H1 (cell line): ENCODE measurements around the gene SP1. TPM values are rescaled to one million over a fixed set of nuclear protein-coding genes. Genes with fewer than 3 reads are reported as not detected.

Source experiments
- CTCF ChIA-PET: fragments of 300-600 bp; sonication (Branson Sonifier 250); formaldehyde crosslinking; loops from one replicate; lab custom pipeline; 2021; ENCODE audit not compliant: partially characterized antibody; lab: Charles Lee
- POLR2A ChIA-PET: fragments of 300-600 bp; sonication (Branson Sonifier 250); formaldehyde crosslinking; loops from one replicate; lab custom pipeline; 2021; ENCODE audit warnings: inconsistent platforms; ENCODE audit not compliant: partially characterized antibody; lab: Charles Lee
- DNase-seq, 2 experiments: peaks; one replicate each; pipeline versions ENCODE4 v3.0.0 to v3.0.0-alpha.2; 2010 to 2022; ENCODE audit warnings: low spot score in 2 of 2, low read depth in 1 of 2, mixed read lengths in 1 of 2
- FAIRE-seq: peaks from 2 replicates; lab custom pipeline; 2011; peaks lifted over from hg19 to GRCh38; lab: Jason Lieb, UNC
- H2AFZ ChIP-seq: 2 replicates; pipeline ENCODE4 v1.8.1; 2012; ENCODE audit warnings: low read length, inconsistent platforms
- H2AK5ac ChIP-seq: 2 replicates; pipeline ENCODE4 v1.6.1; 2013; ENCODE audit warnings: low read depth, low read length
- H2BK120ac ChIP-seq: replicated peaks from 2 replicates; pipeline ENCODE3; 2013; ENCODE audit warnings: low read depth, low read length, inconsistent platforms
- H2BK12ac ChIP-seq: 2 replicates; pipeline ENCODE4 v1.6.1; 2013; ENCODE audit warnings: low read depth, low read length
- H2BK15ac ChIP-seq: 2 replicates; pipeline ENCODE4 v1.6.1; 2013; ENCODE audit warnings: low read length
- H2BK20ac ChIP-seq: 2 replicates; pipeline ENCODE4 v1.6.1; 2013; ENCODE audit warnings: low read length
- H2BK5ac ChIP-seq: 2 replicates; pipeline ENCODE4 v1.6.1; 2013; ENCODE audit warnings: low read depth, low read length
- H3K14ac ChIP-seq: 2 replicates; pipeline ENCODE4 v1.6.1; 2013; ENCODE audit warnings: inconsistent platforms; ENCODE audit not compliant: insufficient read length
- H3K18ac ChIP-seq: 2 replicates; pipeline ENCODE4 v1.6.1; 2013; ENCODE audit warnings: low read length; ENCODE audit errors: extremely low read depth
- H3K23ac ChIP-seq: 2 replicates; pipeline ENCODE4 v1.6.1; 2013; ENCODE audit warnings: inconsistent platforms; ENCODE audit not compliant: insufficient read length
- H3K23me2 ChIP-seq: 2 replicates; pipeline ENCODE4 v1.6.1; 2013; ENCODE audit warnings: low read depth, low read length
- H3K27ac ChIP-seq: 2 replicates; pipeline ENCODE4 v1.6.1; 2011; ENCODE audit warnings: low read depth, low read length, inconsistent platforms
- H3K27me3 ChIP-seq, 4 experiments: replicated peaks in 1 of 4; 1 replicate in 1 of 4; 2 replicates in 3 of 4; pipeline versions ENCODE4 v1.6.1 to v1.8.1; 2011 to 2013; ENCODE audit warnings: low read length in 3 of 4, mild to moderate bottlenecking in 3 of 4, inconsistent platforms in 2 of 4, mixed read lengths in 2 of 4, moderate library complexity in 1 of 4; ENCODE audit not compliant: control insufficient read depth in 3 of 4, insufficient read depth in 3 of 4; ENCODE audit errors: extremely low read depth in 1 of 4
- H3K36me3 ChIP-seq, 4 experiments: 2 replicates each; pipeline versions ENCODE4 v1.6.1 to v1.8.1; 2011 to 2013; ENCODE audit warnings: mild to moderate bottlenecking in 4 of 4, low read length in 3 of 4, moderate library complexity in 2 of 4, control low read depth in 1 of 4, inconsistent platforms in 1 of 4; ENCODE audit not compliant: insufficient read depth in 4 of 4, control insufficient read depth in 2 of 4
- H3K4ac ChIP-seq: replicated peaks from 2 replicates; pipeline ENCODE3; 2013; ENCODE audit warnings: low read length, low read depth, mixed read lengths, inconsistent platforms; ENCODE audit not compliant: insufficient read length
- H3K4me1 ChIP-seq, 4 experiments: replicated peaks in 1 of 4; 1 replicate in 1 of 4; 2 replicates in 3 of 4; pipeline versions ENCODE4 v1.6.1 to v1.8.1; 2011 to 2013; ENCODE audit warnings: low read length in 3 of 4, inconsistent platforms in 2 of 4, mixed read lengths in 1 of 4; ENCODE audit not compliant: insufficient read depth in 4 of 4, control insufficient read depth in 3 of 4
- H3K4me2 ChIP-seq, 2 experiments: 2 replicates each; pipeline versions ENCODE4 v1.6.1 to v1.8.1; 2011 to 2013; ENCODE audit warnings: low read depth in 2 of 2, low read length in 2 of 2, control low read depth in 1 of 2, inconsistent platforms in 1 of 2, mild to moderate bottlenecking in 1 of 2; ENCODE audit not compliant: insufficient read depth in 1 of 2
- H3K4me3 ChIP-seq, 4 experiments: fragments of 200-600, 300-600 bp in 1 of 4; sonication (generic), shearing (Covaris generic), sonication (Bioruptor Twin) in 1 of 4; 2 replicates each; pipeline versions ENCODE4 v1.5.1 to v1.8.1; 2011 to 2016; ENCODE audit warnings: low read length in 4 of 4, low read depth in 3 of 4, control low read depth in 2 of 4, inconsistent platforms in 2 of 4, mild to moderate bottlenecking in 2 of 4, mixed read lengths in 1 of 4, moderate library complexity in 1 of 4; ENCODE audit not compliant: insufficient read depth in 2 of 4; ENCODE audit errors: extremely low read depth in 1 of 4
- H3K56ac ChIP-seq: replicated peaks from 2 replicates; pipeline ENCODE3; 2013; ENCODE audit warnings: low read depth, mild to moderate bottlenecking, mixed read lengths, low read length, inconsistent platforms; ENCODE audit not compliant: insufficient read length
- H3K79me1 ChIP-seq: 2 replicates; pipeline ENCODE4 v1.6.1; 2013; ENCODE audit warnings: low read depth, low read length, control low read depth
- H3K79me2 ChIP-seq, 2 experiments: 2 replicates each; pipeline versions ENCODE4 v1.6.1 to v1.8.1; 2012 to 2013; ENCODE audit warnings: low read length in 2 of 2, mild to moderate bottlenecking in 2 of 2, inconsistent platforms in 1 of 2; ENCODE audit not compliant: insufficient read depth in 2 of 2, control insufficient read depth in 1 of 2
- H3K9ac ChIP-seq, 4 experiments: replicated peaks in 1 of 4; 1 replicate in 1 of 4; 2 replicates in 3 of 4; pipeline versions ENCODE4 v1.6.1 to v1.8.1; 2011 to 2013; ENCODE audit warnings: low read depth in 3 of 4, low read length in 3 of 4, control low read depth in 2 of 4, mild to moderate bottlenecking in 2 of 4, moderate library complexity in 2 of 4, inconsistent platforms in 1 of 4; ENCODE audit errors: extremely low read depth in 1 of 4
- H3K9me3 ChIP-seq, 2 experiments: 2 replicates each; pipeline versions ENCODE4 v1.6.1 to v1.8.1; 2012 to 2013; ENCODE audit warnings: mild to moderate bottlenecking in 2 of 2, moderate library complexity in 2 of 2, control low read depth in 1 of 2, inconsistent platforms in 1 of 2, low read depth in 1 of 2, low read length in 1 of 2, mixed read lengths in 1 of 2; ENCODE audit not compliant: insufficient read depth in 2 of 2
- H4K20me1 ChIP-seq, 2 experiments: replicated peaks in 1 of 2; 2 replicates each; pipeline versions ENCODE3 to v1.8.1; 2011 to 2013; ENCODE audit warnings: inconsistent platforms in 2 of 2, low read length in 2 of 2, mild to moderate bottlenecking in 1 of 2; ENCODE audit not compliant: insufficient read depth in 2 of 2, control insufficient read depth in 1 of 2
- H4K5ac ChIP-seq: 2 replicates; pipeline ENCODE4 v1.6.1; 2013; ENCODE audit warnings: low read length, low read depth, mixed read lengths, inconsistent platforms; ENCODE audit not compliant: insufficient read length
- H4K8ac ChIP-seq: 2 replicates; pipeline ENCODE4 v1.8.0; 2013; ENCODE audit warnings: mild to moderate bottlenecking, moderate library complexity, low read length, inconsistent platforms; ENCODE audit not compliant: insufficient read depth; ENCODE audit errors: extremely low read depth
- H4K91ac ChIP-seq: replicated peaks from 2 replicates; pipeline ENCODE3; 2013; ENCODE audit warnings: low read length, mixed read lengths, inconsistent platforms; ENCODE audit not compliant: insufficient read length
- KDM5A ChIP-seq: fragments of 200-600 bp; IDR thresholded peaks from 2 replicates; pipeline ENCODE4 v1.7.1; 2012; ENCODE audit warnings: mild to moderate bottlenecking, low read length, inconsistent platforms, mixed read lengths
- MAFK ChIP-seq: IDR thresholded peaks from 2 replicates; pipeline ENCODE4 v1.6.1; 2012; ENCODE audit warnings: low read depth, mild to moderate bottlenecking, improper control_type of control experiment, low read length
- SIN3A ChIP-seq, 2 experiments: IDR thresholded peaks in 1 of 2; conservative IDR thresholded peaks in 1 of 2; 2 replicates each; pipeline ENCODE4 v1.6.1; 2011 to 2012; ENCODE audit warnings: low read length in 2 of 2, improper control_type of control experiment in 1 of 2, low read depth in 1 of 2, mild to moderate bottlenecking in 1 of 2
- SP1 ChIP-seq: IDR thresholded peaks from 2 replicates; pipeline ENCODE4 v1.6.1; 2011; ENCODE audit warnings: low read depth, low read length
- ZNF274 ChIP-seq: IDR thresholded peaks from 2 replicates; pipeline ENCODE4 v1.7.0; 2012; ENCODE audit warnings: low read length, borderline replicate concordance; ENCODE audit errors: extremely low read depth
- WGBS, 2 experiments: shearing (Covaris generic) in 1 of 2; methylation state at CpG; one replicate each; pipeline versions ENCODE4 v1.1.6 to v1.1.7; 2013 to 2015; ENCODE audit warnings: low lambda C conversion rate in 2 of 2, mixed read lengths in 2 of 2, inconsistent platforms in 1 of 2, low coverage in 1 of 2, missing lambda C conversion rate in 1 of 2; ENCODE audit not compliant: insufficient replicate concordance in 2 of 2, insufficient coverage in 1 of 2, insufficient read length in 1 of 2; ENCODE audit errors: extremely low coverage in 1 of 2, missing lambda C conversion rate in 1 of 2; 5-methylcytosine and 5-hydroxymethylcytosine counted together
- polyA plus RNA-seq, 7 experiments: library from polyadenylated mRNA; depleted of rRNA in 3 of 7; stranded (reverse) in 5 of 7; unstranded in 2 of 7; fragments of >200 nt in 5 of 7; fragments of 200-250 nt in 2 of 7; gene quantifications; 1 replicate in 5 of 7; 2 replicates in 1 of 7; 4 replicates in 1 of 7; pipeline versions ENCODE4 v1.2.1 to v1.2.3, GENCODE V29; 2011 to 2013; ENCODE audit warnings: missing spikeins in 2 of 7, mixed read lengths in 2 of 7
- total RNA-seq: library from RNA; stranded (reverse); fragmentation: NEBNext Ultra II Directional; extraction: Animal tissue kit (Norgen Biotek cat#: 25700); gene quantifications from 2 replicates; pipeline ENCODE4 v1.2.1, GENCODE V29; 2021

SP1 gene
- total and polyA plus RNA-seq, 2 of the 8 experiments (the other 6 are each of a cell fraction or from before 2014, with no cell fraction given), result 50.7 to 75.2 TPM

GRCh38 chr12:53343449-53343848 is 36.5 kb upstream of the SP1 start:
- no peak for FAIRE-seq

More at GRCh38 chr12:53343449-53343848, 36.5 kb upstream of the SP1 start:
- H3K4me1 ChIP-seq, result peaks cover 0 to 15% (median 10%) of the 10 kb centered on the region in 4 experiments; a peak in 6 of 7 replicates
- H3K27me3 ChIP-seq, result peaks cover 3 to 13% (median 8%) of the 10 kb centered on the region in 4 experiments; a peak in 4 of 7 replicates
- no peak overlapping the region for H3K9ac ChIP-seq
- H3K14ac ChIP-seq, result no peak overlapping the region
- no peak overlapping the region; a peak in 1 of 4 replicates for H3K4me2 ChIP-seq
- ChIA-PET CTCF (interaction anchor here (1.2 to 21.3 kb wide), 5 partner anchors 9 to 134 kb away, joined by 3 to 381 read pairs (median 7); partner anchors contain the start of genes AAAS and SP7), POLR2A (interaction anchor here (1.0 to 3.6 kb wide), 3 partner anchors 12 to 152 kb away, joined by 3 to 12 read pairs (median 8); no protein-coding TSS in a partner anchor)
- no peak overlapping the region for H4K8ac ChIP-seq
- H3K36me3 ChIP-seq, result no peaks in the 10 kb centered on the region
- H3K23me2 ChIP-seq, result peaks cover 3% of the 10 kb centered on the region; the same call in 1 of the 2 replicates
- no peak overlapping the region for H3K18ac ChIP-seq
- no peaks in the 10 kb centered on the region for H3K79me2 ChIP-seq
- no peak overlapping the region for H2BK20ac ChIP-seq
- H4K91ac ChIP-seq, result no peak overlapping the region
- H4K20me1 ChIP-seq, result no peaks in the 10 kb centered on the region
- no peak overlapping the region for H3K4me3 ChIP-seq
- no peak overlapping the region for H3K4ac ChIP-seq
- H2AFZ ChIP-seq, result no peak overlapping the region
- no peak overlapping the region for H2AK5ac ChIP-seq
- no peaks in the 10 kb centered on the region for H3K79me1 ChIP-seq
- no peak overlapping the region for H2BK15ac ChIP-seq
- H3K56ac ChIP-seq, result no peak overlapping the region
- no peak for DNase-seq
- 64% methylated on average over 3 of the region's 3 CpGs; no CpG with 5 or more reads in 1 of the 2 experiments for WGBS, 2 experiments
- no peak overlapping the region for H2BK5ac ChIP-seq
- H3K27ac ChIP-seq, result no peak overlapping the region
- no peaks in the 10 kb centered on the region for H3K9me3 ChIP-seq
- no peak overlapping the region for H2BK12ac ChIP-seq
- no peak overlapping the region for H3K23ac ChIP-seq
- H2BK120ac ChIP-seq, result no peak overlapping the region
- H4K5ac ChIP-seq, result no peak overlapping the region
- TF ChIP-seq MAFK, result no peak
- TF ChIP-seq ZNF274, result no peak
- no peak for TF ChIP-seq SP1
- no peak for TF ChIP-seq KDM5A
- TF ChIP-seq SIN3A (conservative IDR thresholded peaks at IDR 0.05 in 1 of 2, IDR thresholded peaks at IDR 0.05 in 1 of 2; ENCODE audit: low read depth in 1 of 2, low read length in 2 of 2), result no peak
